Parathyroid adenoma (tissue), 2 donors: ENCODE data around the gene GIMAP4.
"Not testable (repeated sequence)": the region's sequence is repeated elsewhere in the genome, so short reads cannot be mapped to it uniquely, and the experiment has no call there.

Experiments used
- H2AFZ ChIP-seq: fragments of 300-600 bp; sonication (generic); one replicate; pipeline ENCODE4 v1.7.0; 2017; ENCODE audit warnings: antibody characterized with exemption, mild to moderate bottlenecking
- H3K27ac ChIP-seq: fragments of 300-600 bp; sonication (generic); one replicate; pipeline ENCODE4 v1.7.0; 2017
- H3K27me3 ChIP-seq: fragments of 300-600 bp; sonication (generic); one replicate; pipeline ENCODE4 v1.7.0; 2017; ENCODE audit warnings: low read length; ENCODE audit not compliant: control insufficient read depth, insufficient read depth
- H3K36me3 ChIP-seq: fragments of 300-600 bp; sonication (generic); one replicate; pipeline ENCODE4 v1.7.0; 2017; ENCODE audit warnings: low read length; ENCODE audit not compliant: control insufficient read depth, insufficient read depth
- H3K4me1 ChIP-seq: fragments of 300-600 bp; sonication (generic); one replicate; pipeline ENCODE4 v1.7.0; 2017; ENCODE audit warnings: control low read depth
- H3K4me2 ChIP-seq: fragments of 300-600 bp; sonication (generic); one replicate; pipeline ENCODE4 v1.7.0; 2017; ENCODE audit warnings: low read length
- H3K4me3 ChIP-seq: fragments of 300-600 bp; sonication (generic); one replicate; pipeline ENCODE4 v1.7.0; 2017; ENCODE audit warnings: low read depth, low read length
- H3K79me2 ChIP-seq: fragments of 300-600 bp; sonication (generic); one replicate; pipeline ENCODE4 v1.7.0; 2017; ENCODE audit warnings: control low read depth
- H3K9ac ChIP-seq: fragments of 300-600 bp; sonication (generic); one replicate; pipeline ENCODE4 v1.7.0; 2017; ENCODE audit warnings: mild to moderate bottlenecking
- H3K9me3 ChIP-seq: fragments of 300-600 bp; sonication (generic); one replicate; pipeline ENCODE4 v1.7.0; 2017; ENCODE audit warnings: low read length; ENCODE audit not compliant: control insufficient read depth
- CTCF ChIP-seq: fragments of 300-600 bp; sonication (generic); IDR thresholded peaks from one replicate; pipeline ENCODE4 v1.7.0; 2017; ENCODE audit warnings: antibody characterized with exemption, mild to moderate bottlenecking
- donor health status: primary hyperparathyroidism.

Gene GIMAP4

GRCh38 chr7:150570556-150571465, 3.6 kb downstream of the GIMAP4 start:
- Histone ChIP-seq H3K4me2 (no peak overlapping the region), H3K27me3 (no peaks in the 10 kb centered on the region)

GRCh38 chr7:150572496-150572895, 5.3 kb downstream of the GIMAP4 start:
- H3K36me3 ChIP-seq: no peaks in the 10 kb centered on the region
- no peaks in the 10 kb centered on the region for H3K79me2 ChIP-seq
- H3K4me2 ChIP-seq: no peak overlapping the region
- no peak overlapping the region for H3K27ac ChIP-seq
- H3K4me1 ChIP-seq: no peaks in the 10 kb centered on the region
- no peak overlapping the region for H3K4me3 ChIP-seq
- H3K9ac ChIP-seq: no peak overlapping the region
- H3K27me3 ChIP-seq: no peaks in the 10 kb centered on the region
- no peaks in the 10 kb centered on the region for H3K9me3 ChIP-seq
- TF ChIP-seq CTCF: no peak
- no peak overlapping the region for H2AFZ ChIP-seq

More at GRCh38 chr7:150570556-150571465, 3.6 kb downstream of the GIMAP4 start:
- Histone ChIP-seq H3K9me3 (no peaks in the 10 kb centered on the region), H3K4me3 (no peak overlapping the region), H3K79me2 (no peaks in the 10 kb centered on the region), H2AFZ (no peak overlapping the region), H3K4me1 (no peaks in the 10 kb centered on the region), H3K27ac (peak overlapping the region; percentile 34), H3K36me3 (no peaks in the 10 kb centered on the region), H3K9ac (no peak overlapping the region)
- no peak for TF ChIP-seq CTCF

GRCh38 chr7:150579979-150580637, 12.9 kb downstream of the GIMAP4 start:
- H3K9ac ChIP-seq, H3K36me3 ChIP-seq, H3K9me3 ChIP-seq, H3K4me1 ChIP-seq, H2AFZ ChIP-seq, H3K4me3 ChIP-seq, H3K4me2 ChIP-seq, H3K79me2 ChIP-seq, H3K27me3 ChIP-seq, H3K27ac ChIP-seq: not testable (repeated sequence)

GRCh38 chr7:150580638-150581394, 13.6 kb downstream of the GIMAP4 start:
- H3K79me2 ChIP-seq: no peaks in the 10 kb centered on the region
- no peaks in the 10 kb centered on the region for H3K9me3 ChIP-seq

More at GRCh38 chr7:150580638-150581394, 13.6 kb downstream of the GIMAP4 start:
- H2AFZ ChIP-seq: no peak overlapping the region
- H3K27ac ChIP-seq: no peak overlapping the region
- H3K27me3 ChIP-seq: no peaks in the 10 kb centered on the region
- H3K9ac ChIP-seq: no peak overlapping the region
- no peaks in the 10 kb centered on the region for H3K4me1 ChIP-seq
- no peak overlapping the region for H3K4me3 ChIP-seq
- TF ChIP-seq CTCF: no peak
- no peaks in the 10 kb centered on the region for H3K36me3 ChIP-seq
- no peak overlapping the region for H3K4me2 ChIP-seq
